Activated CD8-positive, alpha-beta memory T cell treated with anti-CD3 and anti-CD28 coated beads for 4 hours (primary cell): Measurements from ENCODE around the gene RNF169.
"Not testable (repeated sequence)": the region's sequence is repeated elsewhere in the genome, so short reads cannot be mapped to it uniquely, and the experiment has no call there.

Experiments used
- DNase-seq, 2 donors: peaks; one replicate each; pipeline ENCODE4 v3.0.0-alpha.2; 2020; ENCODE audit warnings: low read depth in 2 of 2

RNF169 gene

DNA sequence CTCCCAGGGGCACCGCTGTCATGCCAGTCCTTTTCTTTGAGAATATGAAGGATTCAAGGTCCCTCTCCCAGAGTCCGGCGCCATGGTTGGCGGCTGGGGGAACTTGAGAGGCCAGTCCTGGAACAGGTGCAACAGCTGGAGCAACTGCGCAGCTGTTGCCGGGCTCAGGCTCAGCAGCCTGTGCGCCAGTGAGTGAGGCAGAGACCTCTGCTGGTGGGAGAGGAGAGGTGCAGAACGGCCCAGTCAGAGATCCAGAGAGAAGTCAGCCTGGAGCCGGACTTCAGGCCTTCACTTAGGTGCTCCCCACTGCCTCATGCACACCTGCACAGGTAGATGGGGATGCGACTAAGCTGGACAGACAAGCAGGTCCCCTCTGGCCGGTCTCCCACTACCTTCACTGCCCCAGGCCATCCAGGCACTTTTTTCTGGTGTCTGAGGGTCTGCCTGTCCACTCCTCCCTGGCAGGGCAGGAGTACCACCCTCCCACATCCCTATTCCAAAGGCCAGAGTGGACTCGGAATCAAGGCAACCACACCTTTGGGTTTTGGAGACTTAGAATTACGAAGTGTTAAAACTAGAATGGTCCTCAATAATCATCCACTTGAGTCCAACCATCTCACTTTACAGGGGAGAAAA is 22.0 kb upstream of the RNF169 start:
- peak; percentile 21 to 29 for DNase-seq

DNA sequence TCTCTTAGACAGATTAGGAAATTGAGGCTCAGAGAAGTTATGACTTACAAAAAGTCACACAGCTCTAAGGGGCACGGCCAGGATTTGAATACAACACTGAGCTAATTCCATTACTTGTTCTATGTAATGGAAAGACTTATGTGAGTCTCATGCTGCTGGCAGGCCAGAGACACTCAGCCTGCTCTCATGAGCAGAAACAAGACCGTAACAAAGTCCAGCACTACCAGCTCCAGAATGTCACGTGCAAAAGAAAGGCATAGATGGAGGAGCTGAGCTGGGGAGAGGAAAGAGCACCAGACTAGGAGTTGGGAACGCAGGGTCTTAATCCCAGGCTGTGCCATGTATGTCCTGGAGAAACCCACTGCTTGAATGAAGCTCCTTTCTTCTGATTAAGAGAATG is 19.3 kb upstream of the RNF169 start:
- DNase-seq: no peak

DNA sequence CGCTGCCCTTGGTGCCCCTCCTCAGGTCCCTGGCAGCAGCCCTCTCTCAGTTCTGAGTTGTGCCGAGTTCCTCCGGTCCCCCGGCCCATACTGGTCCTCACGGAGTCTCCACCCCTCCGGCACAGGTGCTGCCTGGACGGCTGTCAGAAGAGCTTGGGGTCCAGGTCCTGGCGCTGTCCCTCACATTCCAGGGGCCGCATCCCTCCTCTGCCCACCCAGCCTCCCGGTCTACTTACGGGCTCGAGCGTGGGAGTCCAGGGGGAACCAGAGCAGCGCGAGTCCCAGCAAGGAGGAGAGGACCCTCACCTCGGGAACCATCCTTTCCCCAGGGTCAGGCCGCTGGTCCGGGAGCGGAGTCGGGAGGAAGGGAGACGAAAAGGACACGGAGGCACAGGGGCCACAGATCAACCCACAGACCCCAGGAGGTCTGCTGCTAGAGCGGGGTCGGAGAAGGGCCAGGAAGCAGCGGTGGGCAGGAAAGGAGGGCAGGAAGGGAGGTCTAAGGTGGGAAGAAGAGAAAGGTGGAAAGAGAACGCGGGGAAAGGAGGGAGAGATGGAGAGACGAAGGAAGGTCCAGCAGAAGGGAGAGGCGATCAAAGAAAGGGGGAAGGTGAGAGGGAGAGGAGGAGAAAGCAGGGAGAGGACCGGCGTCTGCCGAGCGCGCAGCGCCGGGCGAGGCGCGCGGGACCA is 17.9 kb upstream of the RNF169 start:
- DNase-seq: no peak

DNA sequence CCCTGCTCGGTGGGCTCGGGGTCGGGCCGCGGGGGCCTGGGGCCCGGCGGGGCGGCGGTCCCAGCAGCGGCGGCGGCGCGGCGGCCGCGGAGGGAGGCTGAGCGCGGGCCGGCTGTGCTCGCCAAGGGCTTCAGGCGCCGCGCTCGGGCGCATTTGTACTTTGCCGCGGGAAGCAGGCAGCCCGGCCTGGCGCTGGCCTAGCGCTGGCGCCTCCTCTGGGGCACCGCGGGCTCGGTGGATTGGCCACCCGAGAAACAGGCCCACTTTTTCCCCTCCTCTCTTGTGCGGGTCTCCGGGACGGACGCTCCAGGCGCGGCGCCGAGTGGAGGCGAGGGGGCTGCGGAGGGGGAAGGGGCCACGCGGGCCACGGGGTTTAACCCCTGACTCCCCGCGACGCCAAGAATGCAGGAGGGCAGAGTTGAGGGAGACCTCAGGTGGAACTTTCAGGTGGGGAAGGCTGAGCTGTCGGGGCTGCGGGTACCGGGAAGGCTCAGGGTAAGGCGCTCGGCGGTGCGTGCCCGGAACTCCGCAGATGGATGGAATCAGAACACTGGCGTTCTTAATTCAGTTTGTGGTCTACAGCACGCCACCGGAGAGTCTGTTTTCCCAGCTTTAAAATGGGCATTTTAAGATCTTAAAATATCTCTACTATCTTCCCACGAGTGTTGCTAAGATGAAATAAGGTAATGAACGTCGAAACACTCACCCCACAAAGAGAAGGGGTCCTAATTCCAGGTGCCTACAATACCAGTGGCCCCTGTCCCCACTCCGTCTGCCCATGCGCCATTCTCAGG is 17.2 kb upstream of the RNF169 start, which contains the start of gene CHRDL2:
Gene CHRDL2, minus strand, starts transcription at position 126 of the 794 bp plus-strand sequence. CDS start 538 bp downstream, outside the sequence.
- no peak for DNase-seq

DNA sequence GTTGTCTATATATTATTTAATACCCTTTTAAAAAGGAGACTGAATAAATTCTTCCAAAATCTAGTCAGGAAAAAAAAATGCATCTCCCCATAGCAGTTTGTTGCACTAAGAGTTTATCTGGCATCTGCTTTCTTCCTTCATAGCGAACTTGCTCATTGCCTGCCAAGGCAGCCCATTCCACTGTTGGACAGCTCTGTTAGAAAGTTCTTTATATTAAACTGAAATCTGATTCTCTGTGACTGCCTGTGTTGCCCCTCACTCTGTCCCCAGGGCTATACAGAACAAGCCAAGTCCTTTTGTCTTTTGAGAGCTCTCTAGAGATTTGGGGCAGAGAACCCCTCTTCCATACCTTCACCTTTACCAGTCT is 14.1 kb upstream of the RNF169 start:
- DNase-seq: no peak

DNA sequence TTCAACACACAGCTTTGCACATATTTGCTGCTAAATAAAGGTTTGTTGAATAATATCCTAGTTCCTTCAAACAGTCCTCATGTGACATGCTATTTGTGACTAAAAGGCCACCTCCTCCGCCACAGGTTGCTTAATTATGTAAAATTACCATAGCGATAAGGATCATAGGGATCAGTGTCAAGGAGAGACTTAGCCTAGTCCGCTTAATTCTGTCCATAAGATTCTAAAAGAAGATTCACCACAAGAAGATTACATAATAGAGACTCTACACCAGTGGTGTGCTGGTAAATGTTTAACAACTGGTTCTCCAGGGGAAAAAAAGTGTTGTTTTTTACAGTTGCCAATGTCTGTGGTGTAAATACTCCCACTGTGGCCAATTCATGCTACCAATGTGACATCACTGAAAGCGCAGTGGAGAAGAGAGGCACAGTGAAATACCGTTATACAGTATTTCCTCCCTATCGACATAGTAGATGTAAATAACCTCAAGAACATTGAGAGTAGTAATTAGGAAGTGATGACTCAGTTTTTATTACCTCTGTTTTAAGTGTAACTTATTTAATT is 13.2 kb upstream of the RNF169 start:
- no peak for DNase-seq

DNA sequence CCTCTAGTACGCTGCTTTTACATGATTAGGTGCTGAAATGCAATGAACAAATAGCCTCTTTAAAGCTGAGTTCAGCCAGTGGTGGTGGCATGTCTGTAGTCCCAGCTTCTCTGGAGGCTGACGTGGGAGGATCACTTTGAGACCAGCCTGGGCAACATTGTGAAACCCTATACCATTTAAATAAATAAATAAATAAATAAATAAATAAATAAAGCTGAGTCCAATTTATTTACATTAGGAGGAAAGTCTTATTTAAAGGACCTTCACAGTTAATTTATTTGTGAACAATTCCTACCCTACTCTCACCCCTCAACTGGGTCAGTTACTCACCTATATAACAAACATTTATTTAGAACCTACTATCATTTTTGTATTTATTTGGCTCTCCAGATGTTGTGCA is 12.6 kb upstream of the RNF169 start:
- no peak for DNase-seq

DNA sequence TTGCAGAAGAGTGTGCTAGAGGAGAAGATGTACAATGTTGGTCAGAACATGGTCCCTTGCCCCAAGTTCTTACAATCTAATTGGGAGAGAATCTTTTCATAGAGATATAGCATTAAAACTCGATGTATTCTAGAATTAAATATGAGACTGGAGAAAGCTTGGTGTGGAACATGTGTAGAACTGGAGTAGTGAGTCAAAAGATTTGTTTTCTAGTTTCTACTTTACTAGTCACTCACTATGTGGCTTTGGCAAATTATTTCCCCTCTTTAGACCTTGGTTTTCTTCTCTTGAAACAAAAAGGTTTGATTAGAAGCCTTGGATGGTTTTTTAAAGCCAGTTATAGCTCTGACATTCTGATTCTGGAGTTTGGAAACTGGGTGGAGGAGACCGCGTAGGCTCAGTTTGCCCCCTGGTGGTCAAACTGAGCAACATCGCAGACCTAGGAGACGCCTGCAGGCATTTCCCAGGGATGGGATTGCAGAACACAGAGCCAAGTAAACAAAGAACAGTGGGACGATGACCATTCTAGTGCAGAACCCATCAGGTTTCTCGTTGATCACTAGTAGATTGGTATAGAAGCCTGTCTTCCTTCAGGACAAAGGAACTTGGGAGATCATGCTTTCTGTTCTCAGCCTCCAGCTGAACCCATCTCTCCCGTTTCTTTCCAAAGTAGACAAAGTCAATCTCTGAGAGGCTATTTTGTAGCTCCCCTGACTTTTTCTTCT is 8.9 kb upstream of the RNF169 start:
- no peak for DNase-seq

DNA sequence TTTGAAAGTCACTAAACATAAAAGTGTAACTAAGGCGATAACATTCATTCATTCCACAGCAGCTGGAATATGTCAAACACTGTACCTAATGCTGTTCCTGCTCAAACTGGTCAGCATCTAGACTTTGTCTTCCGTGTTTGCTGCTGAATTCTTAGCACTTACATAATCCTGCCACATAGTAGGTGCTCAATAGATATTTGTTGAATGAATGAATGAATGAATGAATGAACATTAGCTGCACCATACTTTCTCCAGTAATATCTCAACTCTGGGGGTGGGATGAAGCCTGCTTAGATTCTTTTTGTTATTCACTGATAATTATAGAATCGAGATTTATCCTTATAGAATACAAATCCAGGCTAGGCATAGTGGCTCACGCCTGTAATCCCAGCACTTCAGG is 6.6 kb upstream of the RNF169 start:
- DNase-seq: no peak

DNA sequence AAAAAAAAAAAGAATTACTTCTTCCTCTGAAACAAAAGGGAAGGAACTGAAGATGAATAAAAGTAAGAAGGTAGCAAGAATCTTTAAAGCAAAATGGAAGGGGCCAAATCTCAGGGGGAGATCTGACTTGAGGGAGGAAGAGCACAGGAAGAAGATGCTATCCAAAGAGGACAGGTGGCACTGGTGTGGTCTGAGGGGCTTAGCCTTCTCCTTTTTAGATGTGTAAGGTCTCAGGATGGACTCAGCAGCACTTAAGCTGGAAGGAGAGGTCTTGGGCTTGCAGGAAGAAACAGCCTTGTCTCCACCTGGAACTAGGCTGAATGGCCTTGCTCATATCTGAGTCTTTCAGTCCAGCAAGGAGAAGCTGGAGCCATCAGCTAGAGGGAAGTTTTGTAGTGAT is 5.0 kb upstream of the RNF169 start:
- DNase-seq: no peak

DNA sequence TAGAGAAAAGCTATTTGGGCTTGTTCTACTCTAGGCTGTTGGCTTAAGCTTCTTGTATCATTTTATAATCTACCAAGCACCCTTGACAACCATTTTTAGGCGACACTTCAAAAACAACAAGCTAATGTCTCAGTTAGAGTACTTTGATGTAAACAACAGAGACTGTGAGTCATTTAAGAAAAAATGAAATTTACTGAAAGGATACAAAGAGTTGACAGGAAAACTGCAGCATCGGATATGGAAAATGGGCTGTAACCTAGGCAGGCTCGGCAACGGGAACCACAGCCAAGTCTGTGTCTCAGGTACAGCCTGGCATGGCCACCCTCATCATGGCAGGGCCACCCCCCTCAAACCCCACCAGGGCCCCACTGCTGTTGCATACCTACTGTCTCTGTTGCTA is 4.4 kb upstream of the RNF169 start:
- no peak for DNase-seq

DNA sequence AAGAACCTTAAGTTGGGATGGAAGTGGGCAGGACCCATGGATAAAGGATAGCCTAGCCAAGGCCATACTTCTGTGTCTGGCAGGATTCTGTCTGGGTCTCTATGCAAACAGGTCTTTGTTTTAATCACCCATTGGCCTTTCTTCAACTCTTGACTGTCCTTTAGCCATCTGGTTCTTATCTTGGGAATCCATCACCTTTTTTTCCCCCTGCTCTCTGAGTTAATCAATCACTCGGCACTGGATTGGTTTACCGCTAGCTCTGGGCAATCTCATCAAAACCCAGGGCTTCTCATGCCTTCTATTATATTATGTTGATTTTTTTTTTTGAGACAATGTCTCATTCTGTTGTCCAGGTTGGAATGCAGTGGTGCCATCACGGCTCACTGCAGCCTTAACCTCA is 1.8 kb upstream of the RNF169 start:
- DNase-seq: no peak

DNA sequence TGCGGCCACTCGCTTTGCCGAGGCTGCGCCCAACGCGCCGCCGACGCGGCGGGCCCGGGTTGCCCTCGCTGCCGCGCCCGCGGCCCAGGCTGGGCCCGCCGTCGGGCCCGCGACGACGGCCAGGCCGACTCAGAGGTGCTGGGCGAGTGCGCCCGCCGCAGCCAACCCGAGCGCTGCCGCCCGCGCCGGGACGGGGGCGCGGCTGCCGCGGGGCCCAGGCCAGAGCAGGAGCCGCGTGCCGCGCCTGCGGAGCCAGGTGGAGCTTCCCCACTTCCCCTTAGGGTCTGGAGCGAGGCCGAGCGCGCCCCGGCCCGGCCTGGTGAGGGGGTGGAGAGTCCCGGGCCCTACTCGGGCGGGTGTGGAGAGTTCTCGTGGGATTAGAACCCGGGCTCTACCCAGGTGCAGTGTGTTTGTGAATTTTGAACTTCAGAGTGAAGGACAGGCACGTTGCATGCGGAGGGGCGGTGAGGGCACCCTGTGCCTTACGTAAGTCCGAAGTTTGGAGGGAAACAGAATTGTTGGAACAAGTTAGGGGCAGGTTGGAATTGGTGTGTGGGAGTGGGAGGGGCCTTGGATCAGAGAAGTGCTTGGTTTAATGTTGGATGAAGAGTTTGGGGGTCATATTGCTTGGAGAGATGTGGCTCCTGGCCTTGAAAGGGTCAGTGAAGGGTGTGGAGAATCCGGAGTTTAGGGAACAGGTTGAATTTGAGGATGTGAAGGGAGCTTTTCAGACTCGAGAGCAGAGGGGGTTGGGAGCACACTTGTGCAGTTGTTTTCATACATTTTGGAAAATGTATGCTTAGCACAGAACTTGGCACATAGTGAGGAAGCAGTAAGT is 697 bp downstream of the RNF169 start:
- no peak for DNase-seq

DNA sequence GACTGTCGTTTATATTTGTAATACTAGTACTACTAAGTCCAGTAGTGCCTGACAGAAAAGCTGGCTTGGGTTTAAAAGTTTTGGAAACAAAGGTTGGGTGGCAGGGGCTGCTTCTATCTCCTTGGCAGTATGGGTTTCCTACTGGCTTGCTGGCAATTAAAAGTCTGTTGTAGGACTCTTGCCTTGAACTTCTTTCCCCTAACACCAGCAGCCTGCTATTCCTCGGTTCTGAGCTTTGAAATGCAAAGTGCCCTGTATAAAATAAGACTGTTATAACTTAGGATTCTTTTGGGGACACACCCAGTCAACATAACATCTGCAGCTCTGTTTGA is 1.3 kb downstream of the RNF169 start:
- no peak for DNase-seq

DNA sequence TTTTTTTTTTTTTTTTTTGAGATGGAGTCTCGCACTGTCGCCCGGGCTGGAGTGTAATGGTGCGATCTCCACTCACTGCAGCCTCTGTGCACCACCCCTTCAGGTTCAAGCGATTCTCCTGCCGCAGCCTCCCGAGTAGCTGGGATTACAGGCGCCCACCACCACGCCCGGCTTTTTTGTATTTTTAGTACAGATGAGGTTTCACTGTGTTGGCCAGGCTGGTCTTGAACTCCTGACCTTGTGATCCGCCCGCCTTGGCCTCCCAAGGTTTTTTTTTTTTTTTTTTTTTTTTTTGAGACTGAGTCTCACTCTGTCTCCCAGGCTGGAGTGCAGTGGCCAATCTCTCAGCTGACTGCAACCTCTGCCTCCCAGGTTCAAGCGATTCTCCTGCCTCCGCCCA is 1.9 kb downstream of the RNF169 start:
- DNase-seq: not testable (repeated sequence)

DNA sequence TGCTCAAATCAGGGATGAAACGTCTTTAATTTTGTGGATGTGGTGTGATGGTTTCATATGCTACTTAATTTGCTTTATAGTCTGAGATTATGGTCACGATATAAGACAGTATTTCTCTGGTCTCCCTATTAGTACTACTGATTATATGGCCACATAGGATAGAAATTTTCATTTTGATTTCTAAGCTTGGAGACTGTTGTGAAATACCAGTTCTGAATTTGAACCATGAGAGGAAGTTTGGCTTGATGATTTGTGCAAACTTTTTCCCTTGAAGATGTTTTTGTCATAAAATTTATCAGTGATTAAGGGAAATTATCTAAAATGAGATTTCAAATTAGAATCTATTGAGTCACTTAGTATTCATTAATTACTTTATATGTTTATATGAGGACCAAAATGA is 2.7 kb downstream of the RNF169 start:
- DNase-seq: no peak

DNA sequence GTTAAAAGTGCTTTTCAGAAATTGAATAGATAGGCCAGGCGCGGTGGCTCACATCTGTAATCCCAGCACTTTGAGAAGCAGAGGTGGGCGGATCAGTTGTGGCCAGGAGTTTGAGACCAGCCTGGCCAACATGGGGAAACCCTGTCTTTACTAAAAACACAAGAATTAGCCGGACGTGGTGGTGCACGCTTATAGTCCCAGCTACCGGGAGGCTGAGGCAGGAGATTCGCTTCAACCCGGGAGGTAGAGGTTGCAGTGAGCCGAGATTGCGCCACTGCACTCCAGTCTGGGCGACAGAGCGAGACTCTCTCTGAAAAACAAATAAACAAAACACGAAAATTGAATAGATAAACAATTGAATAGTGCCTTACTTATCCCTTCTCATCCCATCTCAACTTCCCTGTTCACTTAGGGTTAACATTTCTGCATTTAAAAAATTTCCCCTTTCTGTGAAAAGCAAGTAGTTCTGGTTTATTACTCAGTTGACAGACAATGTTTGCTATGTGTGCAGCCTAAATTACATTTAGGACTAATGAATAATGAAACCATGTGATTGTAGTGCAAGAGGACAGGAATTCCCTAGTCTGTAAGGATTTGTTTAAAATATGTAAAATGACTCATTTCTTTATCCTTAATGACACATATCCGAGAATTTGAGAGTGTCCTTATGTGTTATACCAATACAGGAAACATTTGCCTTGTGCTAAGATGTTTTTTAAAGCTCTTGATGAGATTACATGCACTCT is 6.0 kb downstream of the RNF169 start:
- DNase-seq: no peak

DNA sequence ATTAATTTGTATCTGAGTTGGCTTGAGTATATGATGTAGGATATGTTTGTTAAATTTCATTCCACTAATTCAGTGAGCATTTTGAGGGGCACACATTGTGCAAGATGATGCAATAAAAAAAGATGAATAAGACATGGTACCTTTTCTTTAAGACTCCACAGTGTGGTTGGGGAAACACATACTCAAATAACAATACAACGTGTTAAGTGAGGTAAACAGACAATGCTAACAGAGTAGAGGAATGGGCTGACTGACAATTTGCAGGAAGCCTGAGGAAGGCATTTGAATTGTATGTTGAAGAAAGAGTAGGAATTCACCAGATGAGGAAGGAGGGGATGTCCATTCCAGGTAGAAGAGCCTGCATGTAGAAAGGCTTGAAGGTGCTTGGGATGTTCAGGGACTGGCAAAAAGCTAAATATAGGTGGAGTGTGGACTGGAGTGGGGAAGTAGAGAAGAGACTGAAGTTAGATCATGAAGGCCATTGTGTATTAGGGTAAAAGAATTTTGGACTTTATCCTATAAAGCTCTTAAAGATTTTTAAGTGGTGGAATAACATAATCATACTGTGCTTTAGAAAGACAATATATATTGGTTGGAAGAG is 6.8 kb downstream of the RNF169 start:
- DNase-seq: no peak

DNA sequence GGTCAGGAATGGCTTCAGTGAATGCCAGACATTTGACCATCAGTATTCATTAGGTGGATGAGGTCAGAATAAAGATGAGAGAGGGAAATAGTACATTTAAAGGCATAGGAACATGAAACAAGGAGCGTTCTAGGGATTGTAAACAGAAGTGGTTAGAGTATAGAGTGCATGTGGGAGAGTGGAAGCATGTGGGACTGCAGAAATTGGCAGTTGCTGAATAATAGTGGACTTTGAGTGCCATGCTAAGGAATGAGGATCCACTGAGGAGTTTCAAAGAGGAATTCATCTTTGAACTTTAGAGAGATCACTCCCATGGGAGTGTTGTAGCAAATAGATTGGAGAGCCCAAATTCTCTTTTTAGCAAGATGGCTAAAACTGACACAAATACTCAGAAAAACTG is 7.9 kb downstream of the RNF169 start:
- no peak for DNase-seq

DNA sequence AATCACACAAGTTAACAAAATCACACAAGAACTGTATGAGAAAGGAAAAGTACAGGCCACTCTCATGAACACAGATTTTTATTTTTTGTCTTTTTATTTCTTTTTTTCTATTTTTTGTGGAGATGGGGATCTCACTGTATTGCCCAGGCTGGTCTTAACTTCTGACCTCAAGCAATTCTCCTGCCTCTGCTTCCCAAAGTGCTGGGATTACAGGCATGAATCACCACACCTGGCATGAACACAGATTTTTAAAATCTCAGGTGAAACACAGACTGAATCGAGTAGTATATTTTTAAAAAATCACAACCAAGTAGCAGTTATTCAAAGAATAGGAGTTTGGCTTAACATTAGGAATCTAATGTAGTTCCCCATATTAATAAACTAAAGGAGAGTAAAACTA is 18.3 kb downstream of the RNF169 start:
- DNase-seq: no peak
